Large intestine (tissue), 3 donors: ENCODE data around the gene TJP3. TPM values are rescaled to one million over a fixed set of nuclear protein-coding genes. Genes with fewer than 3 reads are reported as not detected.

Experiments
- DNase-seq, 2 donors: peaks; one replicate each; pipeline versions ENCODE4 v3.0.0 to v3.0.0-alpha.2; 2013
- H3K27ac ChIP-seq: one replicate; pipeline ENCODE4 v1.5.1; 2013; ENCODE audit warnings: low read length
- H3K27me3 ChIP-seq: 2 replicates; pipeline ENCODE4 v1.6.1; 2013; ENCODE audit warnings: low read length; ENCODE audit not compliant: control insufficient read depth, insufficient read depth
- H3K36me3 ChIP-seq: 2 replicates; pipeline ENCODE4 v1.6.1; 2013; ENCODE audit warnings: low read length; ENCODE audit not compliant: control insufficient read depth, insufficient read depth
- H3K4me1 ChIP-seq: one replicate; pipeline ENCODE4 v1.6.1; 2013; ENCODE audit warnings: low read length; ENCODE audit not compliant: control insufficient read depth, insufficient read depth
- H3K4me3 ChIP-seq: one replicate; pipeline ENCODE4 v1.5.1; 2013; ENCODE audit warnings: low read length
- H3K9me3 ChIP-seq: one replicate; pipeline ENCODE4 v1.6.1; 2013; ENCODE audit warnings: mild to moderate bottlenecking, low read depth, low read length, moderate library complexity; ENCODE audit not compliant: control insufficient read depth
- WGBS: methylation state at CpG from one replicate; pipeline ENCODE4 v1.1.5; 2013; ENCODE audit warnings: low lambda C conversion rate; ENCODE audit not compliant: insufficient coverage; 5-methylcytosine and 5-hydroxymethylcytosine counted together
- polyA plus RNA-seq: library from polyadenylated mRNA; unstranded; fragments of 120-200 nt; gene quantifications from one replicate; pipeline ENCODE4 v1.2.1, GENCODE V29; 2013

Gene TJP3
- polyA plus RNA-seq, 1 donor: 73.4 TPM

- H3K27ac ChIP-seq: no peak overlapping the region
- H3K36me3 ChIP-seq: no peaks in the 10 kb centered on the region
- H3K4me3 ChIP-seq: no peak overlapping the region
- DNase-seq: no peak
- H3K4me1 ChIP-seq: no peaks in the 10 kb centered on the region
- H3K27me3 ChIP-seq: peaks cover 19% of the 10 kb centered on the region
- no CpG with 5 or more reads among the region's 6 CpGs for WGBS
- H3K9me3 ChIP-seq: no peaks in the 10 kb centered on the region
Observed at GRCh38 chr19:3790209-3790734, 82.1 kb downstream of the TJP3 start.

DNA sequence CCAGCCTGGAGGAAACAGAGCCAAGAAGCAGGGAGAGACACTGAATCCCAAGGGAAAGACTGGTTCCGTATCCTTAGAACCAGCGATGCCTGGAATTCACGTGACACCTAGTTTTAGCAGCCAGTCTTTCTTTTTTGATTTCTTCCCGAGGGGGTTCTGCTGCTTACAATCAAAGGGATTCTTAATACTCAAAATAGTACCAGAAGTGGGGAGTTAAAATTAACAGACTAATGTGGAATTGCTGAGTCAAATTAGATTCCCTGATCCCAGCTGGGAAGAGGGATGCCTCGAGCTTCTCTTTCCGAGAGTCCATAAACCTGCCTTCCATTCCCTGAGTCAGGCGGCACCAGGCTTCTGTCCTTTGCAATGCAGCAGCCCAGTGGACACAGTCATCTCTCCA lies 82.8 kb downstream of the TJP3 start:
- Histone ChIP-seq H3K9me3 (no peaks in the 10 kb centered on the region), H3K27me3 (peaks cover 15% of the 10 kb centered on the region), H3K27ac (no peak overlapping the region), H3K4me1 (no peaks in the 10 kb centered on the region), H3K4me3 (no peak overlapping the region), H3K36me3 (no peaks in the 10 kb centered on the region)
- WGBS: no CpG with 5 or more reads among the region's 7 CpGs
- no peak for DNase-seq

DNA sequence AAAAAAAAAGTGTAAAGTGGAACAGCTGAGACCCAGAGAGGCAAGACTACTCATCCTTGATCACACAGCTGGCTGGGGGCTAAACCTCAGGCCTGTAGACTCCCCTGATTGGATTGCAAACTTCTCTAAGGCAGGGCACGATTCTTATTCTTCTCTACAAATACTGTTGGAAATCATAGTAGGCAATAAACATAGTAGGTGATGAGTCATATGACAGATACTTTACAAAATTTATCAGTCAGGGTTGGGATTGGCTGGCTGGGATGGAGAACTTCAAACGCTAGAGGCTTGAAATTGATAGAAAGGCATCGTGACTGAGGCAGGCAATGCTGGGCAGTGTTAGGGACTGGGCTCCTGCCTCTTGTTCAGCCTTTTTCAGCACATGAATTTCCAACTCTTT lies 83.9 kb downstream of the TJP3 start:
- Histone ChIP-seq H3K9me3 (no peaks in the 10 kb centered on the region), H3K27ac (no peak overlapping the region), H3K4me1 (no peaks in the 10 kb centered on the region), H3K36me3 (no peaks in the 10 kb centered on the region), H3K4me3 (no peak overlapping the region), H3K27me3 (peaks cover 7% of the 10 kb centered on the region)
- DNase-seq: no peak
- WGBS: 67% methylated on average over 1 of the region's 3 CpGs

DNA sequence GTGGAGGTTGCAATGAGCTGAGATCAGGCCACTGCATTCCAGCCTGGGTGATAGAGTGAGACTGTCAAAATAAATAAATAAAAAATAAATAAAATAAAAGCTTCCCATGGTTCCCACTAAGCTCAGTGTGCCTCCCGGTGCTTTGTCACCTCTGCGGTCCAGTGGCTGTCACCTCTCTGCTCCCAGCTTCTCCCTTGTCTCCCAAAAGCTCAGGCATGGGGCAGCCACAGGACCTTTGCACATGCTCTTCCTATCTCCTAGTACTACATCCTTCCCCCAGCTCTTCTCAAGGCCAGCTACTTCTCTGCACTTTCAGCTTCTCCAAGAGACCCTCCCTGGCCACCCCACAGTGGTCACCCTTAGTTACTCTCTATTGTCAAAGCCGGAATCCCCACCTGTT lies 85.6 kb downstream of the TJP3 start:
- no peaks in the 10 kb centered on the region for H3K36me3 ChIP-seq
- peaks cover 7% of the 10 kb centered on the region for H3K27me3 ChIP-seq
- 93% methylated on average over 3 of the region's 3 CpGs for WGBS
- H3K4me3 ChIP-seq: no peak overlapping the region
- H3K9me3 ChIP-seq: no peaks in the 10 kb centered on the region
- DNase-seq: no peak
- H3K4me1 ChIP-seq: no peaks in the 10 kb centered on the region
- H3K27ac ChIP-seq: no peak overlapping the region

GRCh38 chr19:3796358-3796757 lies 88.2 kb downstream of the TJP3 start:
- no peak overlapping the region for H3K4me3 ChIP-seq
- peaks cover 2% of the 10 kb centered on the region for H3K9me3 ChIP-seq
- no peaks in the 10 kb centered on the region for H3K4me1 ChIP-seq
- no peak overlapping the region for H3K27ac ChIP-seq
- peaks cover 16% of the 10 kb centered on the region for H3K27me3 ChIP-seq
- no CpG with 5 or more reads among the region's 2 CpGs for WGBS
- H3K36me3 ChIP-seq: no peaks in the 10 kb centered on the region
- DNase-seq: no peak

- Histone ChIP-seq H3K27ac (no peak overlapping the region), H3K27me3 (peaks cover 29% of the 10 kb centered on the region), H3K4me3 (no peak overlapping the region), H3K4me1 (no peaks in the 10 kb centered on the region), H3K36me3 (no peaks in the 10 kb centered on the region), H3K9me3 (peaks cover 5% of the 10 kb centered on the region)
- WGBS: 100% methylated on average over 1 of the region's 6 CpGs
- no peak for DNase-seq
Observed at GRCh38 chr19:3798137-3798536, 90.0 kb downstream of the TJP3 start.

Other genes with a start within 250 kb of the TJP3 start
- gene SMIM24, start 227.9 kb upstream of the TJP3 start, polyA plus RNA-seq: 625 TPM
- gene SMIM44, start 224.9 kb upstream of the TJP3 start, polyA plus RNA-seq: 1.6 TPM
- gene DOHH, start 207.7 kb upstream of the TJP3 start, polyA plus RNA-seq: 12.1 TPM
- 42.5 TPM for gene FZR1, start 202.1 kb upstream of the TJP3 start, polyA plus RNA-seq
- 3.2 TPM for gene TEKTIP1, start 169.2 kb upstream of the TJP3 start, polyA plus RNA-seq
- gene MFSD12, start 150.8 kb upstream of the TJP3 start, polyA plus RNA-seq: 33.7 TPM
- gene HMG20B, start 135.4 kb upstream of the TJP3 start, polyA plus RNA-seq: 59.6 TPM
- gene GIPC3, start 122.9 kb upstream of the TJP3 start, polyA plus RNA-seq: 1.6 TPM
- gene TBXA2R, start 101.5 kb upstream of the TJP3 start, polyA plus RNA-seq: 1.3 TPM
- 17.5 TPM for gene CACTIN, start 81.6 kb upstream of the TJP3 start, polyA plus RNA-seq
- gene PIP5K1C, start 7.9 kb upstream of the TJP3 start, polyA plus RNA-seq: 23.0 TPM
- gene APBA3, start 53.3 kb downstream of the TJP3 start, polyA plus RNA-seq: 21.1 TPM
- 52.1 TPM for gene MRPL54, start 54.3 kb downstream of the TJP3 start, polyA plus RNA-seq
- gene RAX2, start 63.8 kb downstream of the TJP3 start, polyA plus RNA-seq: 0.01 TPM
- 4.9 TPM for gene MATK, start 78.0 kb downstream of the TJP3 start, polyA plus RNA-seq
- 1.8 TPM for gene ZFR2, start 160.7 kb downstream of the TJP3 start, polyA plus RNA-seq
- gene ATCAY, start 172.3 kb downstream of the TJP3 start, polyA plus RNA-seq: 5.4 TPM
- gene NMRK2, start 224.7 kb downstream of the TJP3 start, polyA plus RNA-seq: 0.43 TPM